Fibroblast of lung (primary cell): ENCODE results near the gene GRAP.
"Not testable (repeated sequence)": the region's sequence is repeated elsewhere in the genome, so short reads cannot be mapped to it uniquely, and the experiment has no call there.

Experiments
- CTCF ChIP-seq, 2 donors: IDR thresholded peaks in 1 of 2; conservative IDR thresholded peaks in 1 of 2; 1 replicate in 1 of 2; 2 replicates in 1 of 2; pipeline ENCODE4 v1.5.1; 2011 to 2012; ENCODE audit warnings: low read length in 2 of 2, control low read depth in 1 of 2, inconsistent platforms in 1 of 2, low read depth in 1 of 2, mild to moderate bottlenecking in 1 of 2
- EZH2 ChIP-seq: IDR thresholded peaks from 2 replicates; pipeline ENCODE4 v1.5.1; 2012; ENCODE audit warnings: low read length, control low read depth, mild to moderate bottlenecking; ENCODE audit errors: missing control alignments

- TF ChIP-seq CTCF (conservative IDR thresholded peaks at IDR 0.05 in 1 of 2, IDR thresholded peaks at IDR 0.05 in 1 of 2; ENCODE audit: low read depth in 1 of 2, low read length in 2 of 2); EZH2: not testable (repeated sequence)
These were observed 47.1 kb upstream of the GRAP start for GRCh38 chr17:19093684-19094438.
